Dermis microvascular lymphatic vessel endothelial cell (primary cell): Measurements from ENCODE around the gene RELT. TPM values are rescaled to one million over a fixed set of nuclear protein-coding genes. Genes with fewer than 3 reads are reported as not detected.

Experiments used
- DNase-seq, 2 donors: peaks; one replicate each; pipeline versions ENCODE4 v3.0.0 to v3.0.0-alpha.2; 2010; ENCODE audit warnings: low read depth in 2 of 2
- total RNA-seq: library from RNA; depleted of rRNA; stranded (reverse); fragments of >200 nt; gene quantifications from 2 replicates; pipeline ENCODE4 v1.2.1, GENCODE V29; 2014

RELT gene
- total RNA-seq, 1 donor from 2014 or later = 4.5 TPM

- DNase-seq = no peak
Measured at GRCh38 chr11:73347067-73347466, 29.1 kb upstream of the RELT start.

GRCh38 chr11:73348838-73349237 is 27.4 kb upstream of the RELT start:
- no peak for DNase-seq

- DNase-seq = no peak
Measured at GRCh38 chr11:73349633-73350032, 26.6 kb upstream of the RELT start.

GRCh38 chr11:73350908-73351636 is 25.1 kb upstream of the RELT start:
- DNase-seq = peak; percentile 60 to 67

- DNase-seq = no peak
Measured at GRCh38 chr11:73353422-73353821, 22.8 kb upstream of the RELT start.

- no peak for DNase-seq
Measured at GRCh38 chr11:73355109-73355508, 21.1 kb upstream of the RELT start.

- no peak for DNase-seq
Measured at GRCh38 chr11:73356979-73357860, 19.0 kb upstream of the RELT start.

- no peak for DNase-seq
Measured at GRCh38 chr11:73358071-73358470, 18.1 kb upstream of the RELT start.

GRCh38 chr11:73359341-73359740 is 16.9 kb upstream of the RELT start:
- no peak for DNase-seq

GRCh38 chr11:73359930-73360742 is 16.1 kb upstream of the RELT start:
- DNase-seq = peak in 1 of 2 donors; percentile 47

- DNase-seq = no peak
Measured at GRCh38 chr11:73360743-73361369, 15.3 kb upstream of the RELT start.

GRCh38 chr11:73361953-73362776 is 14.0 kb upstream of the RELT start:
- DNase-seq = no peak

- DNase-seq = no peak
Measured at GRCh38 chr11:73363147-73363546, 13.1 kb upstream of the RELT start.

- no peak for DNase-seq
Measured at GRCh38 chr11:73365352-73366264, 10.6 kb upstream of the RELT start.

GRCh38 chr11:73366265-73366610 is 10.0 kb upstream of the RELT start:
- DNase-seq = peak in 1 of 2 donors; percentile 19

GRCh38 chr11:73366953-73367352 is 9.2 kb upstream of the RELT start:
- peak in 1 of 2 donors; percentile 48 for DNase-seq

- no peak for DNase-seq
Measured at GRCh38 chr11:73367482-73368024, 8.6 kb upstream of the RELT start.

GRCh38 chr11:73372375-73372993 is 3.7 kb upstream of the RELT start:
- peak in 1 of 2 donors; percentile 35 for DNase-seq

GRCh38 chr11:73374151-73374550 is 2.0 kb upstream of the RELT start:
- DNase-seq = no peak
